Hepatocyte (in vitro differentiated cells): ENCODE results near the gene PRRG1.

Source experiments
- EZH2 ChIP-seq: fragments of 200-600 bp; sonication (generic); IDR thresholded peaks from 2 replicates; pipeline ENCODE4 v1.6.1; 2016; ENCODE audit warnings: antibody characterized with exemption, mild to moderate bottlenecking, borderline replicate concordance
- EZH2phosphoT487 ChIP-seq: fragments of 200-600 bp; sonication (generic); IDR thresholded peaks from one replicate; pipeline ENCODE4 v1.6.1; 2018; ENCODE audit warnings: antibody characterized with exemption, mild to moderate bottlenecking, low read depth, moderate library complexity; ENCODE audit not compliant: unreplicated experiment, severe bottlenecking
- TF ChIP-seq, protein P1 (sequence below): fragments of 200-600 bp; sonication (generic); IDR thresholded peaks from 2 replicates; pipeline ENCODE4 v1.5.1; 2016; ENCODE audit warnings: antibody characterized with exemption, mild to moderate bottlenecking; ENCODE audit not compliant: poor library complexity

DNA sequence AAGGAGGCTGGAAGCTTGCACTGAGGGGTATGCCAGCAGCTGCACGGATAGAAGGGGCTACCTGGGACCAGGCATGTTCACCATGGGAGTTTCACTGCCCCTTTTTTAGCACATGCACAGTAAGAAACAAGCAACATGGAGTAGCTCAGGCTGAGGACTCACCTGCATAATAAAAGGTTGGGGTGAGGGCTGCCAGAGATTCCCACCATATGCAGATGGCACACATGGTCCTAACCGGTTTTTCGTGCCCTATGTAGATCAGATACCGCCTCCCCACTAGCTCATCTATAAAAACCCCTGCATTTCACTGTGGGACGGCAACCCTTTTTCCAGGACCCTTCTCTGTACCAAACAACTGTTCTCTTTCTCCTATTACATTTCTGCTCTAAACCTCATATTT, 125.3 kb downstream of the PRRG1 start:
- TF ChIP-seq, protein P1, sequence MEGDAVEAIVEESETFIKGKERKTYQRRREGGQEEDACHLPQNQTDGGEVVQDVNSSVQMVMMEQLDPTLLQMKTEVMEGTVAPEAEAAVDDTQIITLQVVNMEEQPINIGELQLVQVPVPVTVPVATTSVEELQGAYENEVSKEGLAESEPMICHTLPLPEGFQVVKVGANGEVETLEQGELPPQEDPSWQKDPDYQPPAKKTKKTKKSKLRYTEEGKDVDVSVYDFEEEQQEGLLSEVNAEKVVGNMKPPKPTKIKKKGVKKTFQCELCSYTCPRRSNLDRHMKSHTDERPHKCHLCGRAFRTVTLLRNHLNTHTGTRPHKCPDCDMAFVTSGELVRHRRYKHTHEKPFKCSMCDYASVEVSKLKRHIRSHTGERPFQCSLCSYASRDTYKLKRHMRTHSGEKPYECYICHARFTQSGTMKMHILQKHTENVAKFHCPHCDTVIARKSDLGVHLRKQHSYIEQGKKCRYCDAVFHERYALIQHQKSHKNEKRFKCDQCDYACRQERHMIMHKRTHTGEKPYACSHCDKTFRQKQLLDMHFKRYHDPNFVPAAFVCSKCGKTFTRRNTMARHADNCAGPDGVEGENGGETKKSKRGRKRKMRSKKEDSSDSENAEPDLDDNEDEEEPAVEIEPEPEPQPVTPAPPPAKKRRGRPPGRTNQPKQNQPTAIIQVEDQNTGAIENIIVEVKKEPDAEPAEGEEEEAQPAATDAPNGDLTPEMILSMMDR: no peak
- TF ChIP-seq EZH2phosphoT487 (no peak), EZH2 (no peak)
